ENCODE data around the gene COX8C. TPM values are rescaled to one million over a fixed set of nuclear protein-coding genes. Genes with fewer than 3 reads are reported as not detected.

The COX8C gene
- total RNA-seq, 1 experiment from 2014 or later, result not detected

- ChIA-PET POLR2A (interaction anchor here (0.6 kb wide), 1 partner anchor 29 kb away, joined by 4 read pairs; no protein-coding TSS in a partner anchor), CTCF (no interaction called here)
- in situ Hi-C loops (cut with HindIII; ENCODE audit: low pct_unique_long_range_greater_than_20kb, low sequenced_read_pairs), result no loop called here
- Histone ChIP-seq H3K4me1 (ENCODE audit: control insufficient read depth, insufficient read depth, low read length) (no peaks in the 10 kb centered on the region; the same call in 1 of the 2 replicates), H3K27ac (ENCODE audit: low read length) (no peak overlapping the region), H3K4me3 (ENCODE audit: low read depth in 2 of 2, low read length in 2 of 2) (no peak overlapping the region), H3K9me3 (ENCODE audit: control insufficient read depth, insufficient read depth, low read depth, low read length) (no peaks in the 10 kb centered on the region), H3K36me3 (ENCODE audit: control insufficient read depth, insufficient read depth, low read length) (no peaks in the 10 kb centered on the region), H3K27me3 (ENCODE audit: control insufficient read depth, insufficient read depth, low read length) (no peaks in the 10 kb centered on the region)
- ATAC-seq (peak; percentile 76), DNase-seq (ENCODE audit: low read depth, low spot score) (no peak)
- intact Hi-C loops (cut with micrococcal nuclease; ENCODE audit: unreplicated experiment), result no loop called here
- TF ChIP-seq POLR2AphosphoS5 (IDR thresholded peaks at IDR 0.05; ENCODE audit: low read depth, low read length), result no peak
- no peak for TF ChIP-seq SIN3A (IDR thresholded peaks at IDR 0.05; ENCODE audit: borderline replicate concordance, insufficient read depth, low read depth, low read length)
- no peak for TF ChIP-seq TCF7L2 (IDR thresholded peaks at IDR 0.05; ENCODE audit: low read depth, low read length)
- no peak for TF ChIP-seq CTCF (IDR thresholded peaks at IDR 0.05)
- no peak for TF ChIP-seq REST (IDR thresholded peaks at IDR 0.05; ENCODE audit: insufficient read depth in 1 of 2, low read depth in 2 of 2, low read length in 1 of 2)
- no TSS peak for BruUV-seq (replicated peaks)
These were observed 45.0 kb upstream of the COX8C start for GRCh38 chr14:93301821-93302447.

DNA sequence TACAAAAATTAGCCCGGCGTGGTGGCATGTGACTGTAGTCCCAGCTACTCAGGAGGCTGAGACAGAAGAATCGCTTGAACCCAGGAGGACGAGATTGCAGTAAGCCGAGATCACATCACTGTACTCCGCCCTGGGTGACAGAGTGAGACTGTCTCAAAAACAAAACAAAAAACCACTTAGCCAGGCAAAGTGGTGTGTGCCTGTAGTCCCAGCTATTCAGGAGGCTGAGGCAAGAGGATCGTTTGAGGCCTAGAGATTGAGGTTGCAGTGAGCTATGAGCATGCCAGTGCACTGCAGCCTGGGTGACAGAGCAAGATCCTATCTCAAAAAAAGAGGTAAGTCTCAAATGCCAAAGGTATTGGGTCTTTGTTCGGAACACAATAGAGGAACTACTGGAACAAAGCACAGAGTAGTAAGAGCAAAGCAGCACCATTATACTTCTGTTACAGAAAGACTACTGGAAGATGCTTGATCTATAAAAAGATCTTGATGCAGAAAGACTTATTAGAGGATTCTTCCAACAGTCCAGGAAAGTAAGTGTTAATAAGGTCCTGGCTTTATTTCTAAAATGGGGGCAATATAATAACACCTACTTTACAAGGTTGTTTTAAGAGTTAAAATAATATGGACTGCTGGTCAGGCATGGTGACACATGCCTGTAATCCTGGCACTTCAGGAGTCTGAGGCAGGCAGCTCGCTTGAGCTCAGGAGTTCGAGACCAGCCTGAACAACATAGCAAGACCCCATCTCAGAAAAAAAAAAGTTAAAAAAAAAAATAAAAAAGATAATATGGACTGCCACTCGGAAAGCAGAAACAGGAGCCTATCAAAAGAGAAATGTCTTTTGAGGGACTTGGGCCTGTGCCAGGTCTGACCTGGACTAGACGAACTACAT, 44.0 kb upstream of the COX8C start:
- POLR2A ChIA-PET, result no interaction called here
- Histone ChIP-seq H3K27me3 (ENCODE audit: control insufficient read depth, insufficient read depth, low read length) (no peaks in the 10 kb centered on the region), H3K36me3 (ENCODE audit: control insufficient read depth, insufficient read depth, low read length) (no peaks in the 10 kb centered on the region), H3K9me3 (ENCODE audit: control insufficient read depth, insufficient read depth, low read depth, low read length) (no peaks in the 10 kb centered on the region), H3K4me3 (ENCODE audit: low read depth in 2 of 2, low read length in 2 of 2) (no peak overlapping the region), H3K27ac (ENCODE audit: low read length) (no peak overlapping the region), H3K4me1 (ENCODE audit: control insufficient read depth, insufficient read depth, low read length) (no peaks in the 10 kb centered on the region; the same call in 1 of the 2 replicates)
- CTCF ChIA-PET, result no interaction called here
- ATAC-seq (no peak), DNase-seq (ENCODE audit: low read depth, low spot score) (no peak)
- no TSS peak for BruUV-seq (replicated peaks)
- in situ Hi-C loops (cut with HindIII; ENCODE audit: low pct_unique_long_range_greater_than_20kb, low sequenced_read_pairs), result no loop called here
- intact Hi-C loops (cut with micrococcal nuclease; ENCODE audit: unreplicated experiment), result no loop called here
- no peak for TF ChIP-seq SIN3A (IDR thresholded peaks at IDR 0.05; ENCODE audit: borderline replicate concordance, insufficient read depth, low read depth, low read length)
- TF ChIP-seq REST (IDR thresholded peaks at IDR 0.05; ENCODE audit: insufficient read depth in 1 of 2, low read depth in 2 of 2, low read length in 1 of 2), result no peak
- no peak for TF ChIP-seq TCF7L2 (IDR thresholded peaks at IDR 0.05; ENCODE audit: low read depth, low read length)
- no peak for TF ChIP-seq CTCF (IDR thresholded peaks at IDR 0.05)
- no peak for TF ChIP-seq POLR2AphosphoS5 (IDR thresholded peaks at IDR 0.05; ENCODE audit: low read depth, low read length)
